ENCODE results near the gene SRD5A3.
"Not testable (repeated sequence)": the region's sequence is repeated elsewhere in the genome, so short reads cannot be mapped to it uniquely, and the experiment has no call there.

SRD5A3 gene

DNA sequence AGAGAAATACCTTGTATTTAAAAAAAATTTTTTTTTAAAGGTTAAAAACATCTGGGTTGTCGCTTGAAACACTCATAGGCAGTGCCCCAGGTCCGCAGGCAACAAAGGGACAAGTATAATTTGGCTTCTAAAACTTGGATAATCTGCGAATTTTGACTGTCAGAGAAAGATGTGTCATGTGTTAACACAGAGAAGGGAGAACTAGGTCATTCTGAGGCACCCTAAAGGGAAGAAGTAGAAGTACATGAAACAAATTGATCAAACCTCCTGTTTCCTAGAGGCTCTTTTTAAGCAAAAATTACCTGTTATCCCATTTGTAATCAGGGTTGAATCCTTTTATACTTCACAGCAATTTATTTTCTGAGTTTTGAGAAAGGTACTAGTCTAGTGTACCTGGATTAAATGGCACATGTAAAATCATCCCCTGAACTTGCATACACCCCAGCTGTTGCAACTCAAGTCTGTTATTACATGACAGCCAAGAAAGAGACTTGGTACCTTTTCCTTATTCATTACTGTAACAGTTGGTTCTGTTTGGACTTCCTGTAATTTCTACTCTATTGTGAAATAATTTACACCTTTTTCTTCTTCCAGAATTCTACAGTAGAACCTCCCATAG lies 1.7 kb downstream of the SRD5A3 start:
- no peak for DNase-seq

DNA sequence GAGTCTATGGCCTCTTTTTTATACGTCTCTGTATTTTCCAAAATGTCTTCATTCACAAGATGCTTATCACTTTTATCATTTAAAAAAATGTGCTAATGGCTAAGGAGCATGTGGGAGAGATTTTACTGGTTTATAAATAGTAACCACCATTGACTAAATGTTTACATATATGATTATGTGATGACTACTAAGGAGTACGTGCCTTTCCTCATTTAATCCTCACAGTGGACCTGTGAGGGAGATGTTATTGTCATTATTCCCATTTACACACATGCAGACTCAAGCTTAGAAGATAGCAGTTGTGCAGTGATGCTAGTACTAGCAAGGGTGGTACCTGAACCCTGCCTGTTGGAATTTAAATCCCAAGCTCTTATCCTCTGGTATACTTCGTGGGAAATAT lies 2.4 kb downstream of the SRD5A3 start:
- DNase-seq, result no peak

DNA sequence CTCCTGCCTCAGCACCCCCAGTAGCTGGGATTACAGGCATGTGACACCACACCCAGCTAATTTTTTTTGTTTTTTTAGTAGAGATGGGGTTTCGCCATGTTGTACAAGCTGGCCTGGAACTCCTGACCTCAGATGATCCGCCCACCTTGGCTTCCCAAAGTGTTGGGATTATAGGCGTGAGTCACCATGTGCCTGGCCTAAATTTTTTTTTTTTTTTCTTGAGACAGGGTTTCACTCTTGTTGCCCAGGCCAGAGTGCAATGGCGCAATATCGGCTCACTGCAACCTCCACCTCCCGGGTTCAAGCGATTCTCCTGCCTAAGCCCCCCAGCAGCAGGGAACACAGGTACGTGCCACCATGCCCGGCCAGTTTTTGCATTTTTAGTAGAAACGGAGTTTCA lies 4.8 kb downstream of the SRD5A3 start:
- DNase-seq, result not testable (repeated sequence)

DNA sequence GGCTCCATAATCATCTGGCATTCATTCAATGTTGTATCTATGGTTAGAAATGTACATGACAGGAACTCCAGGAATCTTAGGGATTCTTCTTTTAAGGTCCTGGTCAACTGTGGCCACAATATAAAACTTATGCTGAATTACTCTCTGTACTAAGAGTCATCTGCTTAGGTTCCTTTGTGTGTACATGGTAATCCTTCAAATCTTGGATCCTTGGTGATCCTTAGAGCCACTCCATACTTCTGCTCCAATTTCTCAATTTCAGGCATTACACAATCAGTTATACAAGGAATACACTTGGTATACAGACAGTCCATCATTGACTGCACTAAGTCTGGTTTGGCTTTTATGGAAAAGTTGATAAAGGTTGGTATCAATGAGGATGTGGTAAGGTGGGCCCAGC lies 5.8 kb downstream of the SRD5A3 start:
- no peak for DNase-seq

DNA sequence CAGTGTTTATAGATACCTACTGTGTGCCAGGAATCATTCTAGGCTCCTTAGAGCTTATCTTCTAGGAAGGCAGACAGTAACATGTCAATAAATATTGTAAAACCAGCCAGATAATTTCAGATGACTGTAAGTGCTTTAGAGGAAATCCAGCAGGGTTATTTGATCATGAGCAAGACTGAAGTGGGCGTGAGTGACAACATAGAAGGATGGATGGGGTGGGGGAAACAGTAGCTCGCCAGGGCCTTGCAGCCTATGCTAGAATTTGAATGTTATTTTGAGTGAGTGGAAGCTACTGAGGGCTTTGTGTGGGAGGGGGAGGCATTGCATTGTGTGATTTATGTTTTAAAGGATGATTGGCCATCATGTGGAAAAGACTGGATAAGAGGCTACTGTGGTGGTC lies 6.7 kb downstream of the SRD5A3 start:
- DNase-seq, result no peak

DNA sequence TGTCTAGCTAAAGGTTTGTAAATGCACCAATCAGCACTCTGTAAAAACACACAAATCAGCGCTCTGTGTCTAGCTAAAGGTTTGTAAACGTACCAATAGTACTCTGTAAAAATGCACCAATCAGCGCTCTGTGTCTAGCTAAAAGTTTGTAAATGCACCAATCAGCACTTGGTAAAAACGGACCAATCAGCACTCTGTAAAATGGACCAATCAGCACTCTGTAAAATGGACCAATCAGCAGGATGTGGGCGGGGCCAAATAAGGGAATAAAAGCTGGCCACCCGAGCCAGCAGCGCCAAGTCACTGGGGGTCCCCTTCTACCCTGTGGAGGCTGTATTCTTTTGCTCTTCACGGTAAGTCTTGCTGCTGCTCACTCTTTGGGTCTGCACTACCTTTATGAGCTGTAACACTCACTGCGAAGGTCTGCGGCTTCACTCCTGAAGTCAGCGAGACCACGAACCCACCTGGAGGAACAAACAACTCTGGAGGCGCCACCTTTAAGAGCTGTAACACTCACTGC lies 7.2 kb downstream of the SRD5A3 start:
- not testable (repeated sequence) for DNase-seq

DNA sequence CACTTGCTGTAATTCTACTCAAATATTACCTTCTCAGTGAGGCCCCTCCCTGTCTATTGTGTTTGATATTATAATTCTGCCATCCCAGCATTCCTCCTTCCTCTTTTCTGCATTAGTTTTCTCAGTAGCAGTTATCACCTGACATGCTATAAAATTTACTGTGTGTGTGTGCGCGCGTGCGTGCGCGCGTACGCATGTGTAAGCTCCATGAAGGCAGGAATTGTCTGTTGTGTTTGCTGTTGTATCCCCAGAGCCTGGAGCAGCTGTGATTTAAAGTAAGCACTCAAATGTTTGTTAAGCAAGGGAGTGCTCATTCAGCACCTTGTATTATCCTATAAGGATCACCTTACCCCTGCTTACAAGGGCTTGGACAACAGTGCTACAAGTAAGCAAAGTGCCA lies 8.6 kb downstream of the SRD5A3 start:
- no peak for DNase-seq

DNA sequence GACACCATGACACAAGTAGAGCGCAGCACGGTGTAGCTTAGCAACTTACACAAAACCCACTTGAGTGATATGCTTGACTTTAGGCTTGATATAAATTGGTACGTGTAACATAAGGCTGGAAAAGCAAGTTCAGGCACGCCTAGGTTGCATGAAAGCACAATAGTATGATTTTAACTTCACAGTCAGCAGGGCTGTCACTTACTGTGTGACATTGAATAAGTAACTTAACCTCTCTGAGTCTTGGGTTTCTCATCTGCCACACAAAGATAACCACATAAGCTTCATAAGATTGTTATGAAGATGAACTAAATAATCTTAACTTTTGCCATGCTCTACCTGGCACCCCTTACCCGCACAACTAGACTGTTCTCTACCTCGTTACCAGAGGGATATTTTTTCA lies 9.5 kb downstream of the SRD5A3 start:
- DNase-seq, result no peak

DNA sequence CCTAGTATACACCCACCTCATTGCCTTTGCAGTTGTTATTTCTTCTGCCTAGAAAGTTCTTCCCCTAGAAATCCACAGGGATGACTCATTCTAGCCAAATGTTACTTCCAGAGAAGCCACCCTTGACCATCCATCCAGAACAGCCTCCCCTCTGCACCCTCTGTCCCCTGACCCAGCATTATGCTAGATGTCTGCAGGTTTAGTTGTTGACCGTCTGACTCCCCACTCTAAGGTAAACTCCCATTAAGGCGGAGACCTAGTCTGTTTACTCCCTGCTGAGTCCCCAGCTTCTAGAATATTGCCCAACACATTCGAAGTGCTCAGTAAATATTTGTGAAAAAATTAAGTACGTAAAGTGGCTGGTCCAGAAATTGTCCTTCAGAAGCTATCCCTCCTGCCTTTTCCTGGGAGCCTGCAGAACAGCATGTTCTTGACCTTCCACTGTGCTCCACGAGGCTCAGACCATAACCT lies 11.0 kb downstream of the SRD5A3 start:
- no peak for DNase-seq

DNA sequence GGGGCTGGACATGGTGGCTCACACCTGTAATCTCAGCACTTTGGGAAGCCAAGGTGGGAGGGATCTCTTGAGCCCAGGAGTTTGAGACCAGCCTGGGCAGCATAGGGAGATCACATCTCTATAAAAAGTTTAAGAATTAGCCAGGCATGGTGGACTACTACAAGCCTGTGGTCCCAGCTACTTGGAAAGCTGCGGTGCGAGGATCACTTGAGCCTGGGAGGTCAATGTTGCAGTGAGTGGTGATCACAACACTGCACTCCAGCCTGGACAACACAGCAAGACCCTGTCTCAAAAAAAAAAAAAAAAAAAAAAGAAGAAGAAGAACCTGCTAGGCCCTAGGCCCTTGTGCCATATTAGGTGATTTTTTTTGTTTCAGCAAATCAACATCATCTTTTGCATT lies 12.2 kb downstream of the SRD5A3 start:
- no peak for DNase-seq

DNA sequence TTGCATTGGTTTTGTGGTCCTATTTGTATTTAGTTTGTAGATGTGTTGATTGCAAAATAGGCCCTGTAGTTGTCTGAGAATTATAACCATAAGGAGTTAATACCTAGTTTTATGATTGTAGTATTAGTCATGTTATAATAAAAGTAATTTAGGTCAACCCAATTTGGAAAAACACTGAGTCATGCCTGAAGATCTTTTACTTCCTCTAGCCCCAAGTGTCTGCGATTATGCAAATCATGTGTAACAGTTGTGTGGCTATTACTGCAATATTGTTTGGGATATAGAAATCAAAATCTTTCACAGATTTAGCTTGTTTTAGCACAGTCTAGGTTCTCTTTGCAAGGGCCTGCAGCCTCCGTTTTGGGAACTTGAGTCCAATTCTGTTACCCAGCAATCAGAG lies 12.6 kb downstream of the SRD5A3 start:
- no peak for DNase-seq

DNA sequence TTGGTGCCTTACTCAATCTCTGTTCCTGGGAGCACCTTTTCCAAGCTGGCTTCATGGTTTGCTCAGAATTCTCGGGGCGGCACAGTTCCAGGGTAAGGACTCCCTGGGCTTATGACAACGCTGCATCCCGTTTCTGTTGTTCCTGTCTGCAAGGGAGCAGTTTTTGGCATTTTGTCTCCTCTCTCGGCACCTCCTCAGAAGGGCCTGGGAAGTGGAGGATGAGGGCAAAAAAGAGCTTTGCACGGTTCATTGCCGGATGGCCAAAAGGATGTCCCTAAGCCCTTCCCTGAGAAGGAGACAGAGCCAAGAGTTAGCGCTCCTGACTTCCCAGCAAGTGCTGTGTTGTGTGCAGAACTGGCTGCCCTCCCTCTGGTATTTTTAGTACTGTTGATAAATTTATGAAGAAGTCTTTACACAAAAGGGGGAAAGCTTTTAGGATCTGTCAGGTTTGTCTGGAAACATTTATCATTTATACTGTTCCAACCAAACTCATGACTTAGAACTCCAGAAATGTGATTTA lies 13.4 kb downstream of the SRD5A3 start:
- no peak for DNase-seq

DNA sequence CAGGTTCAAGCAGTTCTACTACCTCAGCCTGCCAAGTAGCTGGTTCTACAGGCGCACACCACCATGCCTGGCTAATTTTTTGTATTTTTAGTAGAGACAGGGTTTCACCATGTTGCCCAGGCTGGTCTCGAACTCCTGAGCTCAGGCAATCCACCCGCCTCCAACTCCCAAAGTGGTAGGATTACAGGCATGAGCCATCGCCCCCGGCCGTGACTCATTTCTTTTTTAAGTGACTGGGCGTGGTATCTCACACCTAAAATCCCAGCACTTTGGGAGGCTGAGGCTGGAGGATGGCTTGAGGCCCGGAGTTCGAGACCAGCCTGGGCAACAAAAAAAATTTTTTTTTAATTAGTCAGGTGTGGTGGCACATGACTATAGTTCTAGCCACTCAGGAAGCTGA lies 16.9 kb downstream of the SRD5A3 start:
- DNase-seq, result not testable (repeated sequence)

DNA sequence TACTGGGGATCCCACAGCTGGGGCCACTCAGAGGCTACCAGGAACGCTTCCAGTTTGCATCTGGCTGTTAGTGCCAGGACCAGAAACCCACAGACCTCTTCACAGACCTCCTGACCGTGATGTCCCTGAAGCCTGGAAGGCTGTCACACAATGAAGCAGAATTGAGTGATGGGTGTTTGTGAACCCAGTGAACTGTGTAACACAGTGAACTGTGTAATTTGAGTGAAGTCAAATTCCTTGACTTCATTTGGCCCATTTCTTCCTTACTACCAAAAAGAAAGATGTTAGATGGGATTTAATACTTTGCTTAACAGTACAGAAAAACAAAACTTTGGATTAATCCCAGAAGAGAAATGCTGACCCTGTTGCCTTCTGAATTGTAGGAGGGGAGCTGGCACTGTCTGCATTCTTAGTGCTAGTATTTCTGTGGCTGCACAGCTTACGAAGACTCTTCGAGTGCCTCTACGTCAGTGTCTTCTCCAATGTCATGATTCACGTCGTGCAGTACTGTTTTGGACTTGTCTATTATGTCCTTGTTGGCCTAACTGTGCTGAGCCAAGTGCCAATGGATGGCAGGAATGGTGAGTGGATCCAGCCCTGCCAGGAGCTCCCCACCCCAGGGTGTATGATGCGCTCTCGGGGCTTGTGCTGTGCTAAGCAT lies 17.8 kb downstream of the SRD5A3 start:
- DNase-seq, result no peak

DNA sequence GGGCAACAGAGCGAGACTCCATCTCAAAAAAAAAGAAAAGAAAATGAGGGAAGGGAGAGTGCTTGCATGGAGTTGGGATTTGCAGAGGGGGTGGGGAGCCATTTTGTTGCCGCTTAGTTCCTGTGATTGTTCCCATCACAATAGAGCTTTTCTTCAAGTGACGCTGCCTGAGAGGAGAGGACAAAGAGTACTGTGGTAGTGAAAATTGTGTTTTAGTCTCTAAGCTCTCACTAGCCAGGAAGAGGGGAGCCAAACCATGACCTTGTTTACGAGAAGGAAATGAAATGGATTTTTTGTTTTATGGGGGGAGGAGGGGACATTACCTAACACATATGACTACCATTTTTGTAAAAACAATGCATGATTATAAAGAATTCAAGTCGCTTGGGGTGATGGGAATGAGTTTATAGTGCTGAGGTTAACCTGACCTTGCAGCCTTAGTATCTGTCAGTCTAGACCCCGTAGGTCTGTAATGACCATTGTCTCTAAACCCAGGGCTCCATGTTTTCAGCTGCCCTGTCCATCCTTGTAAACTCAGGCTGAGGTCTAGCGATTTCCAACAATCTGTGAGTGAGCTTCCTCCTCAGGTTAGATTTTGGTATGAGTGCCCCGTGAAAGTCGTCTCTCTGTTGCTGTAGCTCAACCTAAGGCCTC lies 18.8 kb downstream of the SRD5A3 start:
- DNase-seq, result no peak

DNA sequence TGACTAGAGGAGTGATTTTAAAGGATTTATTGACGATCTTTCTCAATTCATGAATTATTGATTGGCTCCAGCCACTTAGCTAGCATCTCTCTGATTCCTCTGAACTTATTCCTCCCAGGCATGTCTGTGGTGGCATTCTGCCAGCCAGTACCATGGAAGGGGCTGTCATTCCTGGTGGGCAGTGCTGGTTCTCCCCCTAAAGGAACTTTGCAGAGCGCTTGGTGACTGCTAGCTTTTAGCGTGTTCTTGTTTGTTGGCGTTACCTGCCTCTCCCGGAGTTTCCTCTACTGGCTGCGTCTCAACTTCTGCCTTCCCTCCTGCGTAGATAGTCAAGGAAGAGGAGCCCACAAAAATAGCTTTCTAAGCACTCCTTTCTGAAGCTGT lies 19.3 kb downstream of the SRD5A3 start:
- DNase-seq, result no peak

DNA sequence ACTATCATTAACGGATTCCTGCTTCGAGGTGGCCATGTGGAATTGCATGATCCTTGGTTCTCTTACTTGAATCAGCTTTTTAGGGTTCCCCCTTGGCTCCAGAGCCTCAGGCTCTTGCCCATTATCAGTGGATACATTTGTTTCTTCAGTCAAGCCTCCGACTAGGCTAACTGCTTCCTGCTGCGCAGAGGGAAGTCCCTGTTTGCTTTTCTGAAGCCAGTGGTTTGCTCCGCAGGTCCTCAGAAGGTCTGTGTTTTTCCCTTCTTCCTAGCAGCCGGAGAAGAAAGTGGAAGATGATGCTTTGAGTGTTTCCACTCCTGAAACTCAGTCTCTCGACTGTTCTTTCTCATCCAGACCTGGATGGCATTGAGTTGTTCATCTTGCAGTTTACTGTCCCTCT lies 20.6 kb downstream of the SRD5A3 start:
- no peak for DNase-seq

DNA sequence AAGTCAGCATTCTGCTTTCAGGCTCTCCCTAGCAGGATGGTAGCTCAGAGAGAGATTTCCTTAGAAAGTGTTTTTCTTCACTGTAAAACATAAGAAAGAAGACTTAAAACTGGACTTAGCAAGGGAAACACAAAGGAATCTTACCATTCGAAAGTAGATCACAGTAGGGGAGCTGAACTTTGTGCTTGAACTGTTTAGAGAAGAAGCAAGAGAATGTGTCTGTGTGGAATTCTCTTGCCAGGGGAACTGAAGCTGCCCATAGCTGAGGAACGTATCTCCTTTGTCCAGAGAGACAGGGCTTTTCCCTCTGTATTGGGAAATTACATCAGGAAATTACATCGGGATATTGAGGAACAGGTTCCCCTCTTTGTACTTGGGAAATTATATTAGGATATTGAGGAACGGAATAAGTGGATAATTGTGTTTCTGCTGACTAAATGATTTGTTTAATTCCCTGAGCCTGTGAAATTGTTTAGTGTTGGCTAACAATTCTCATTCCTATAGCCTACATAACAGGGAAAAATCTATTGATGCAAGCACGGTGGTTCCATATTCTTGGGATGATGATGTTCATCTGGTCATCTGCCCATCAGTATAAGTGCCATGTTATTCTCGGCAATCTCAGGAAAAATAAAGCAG lies 21.2 kb downstream of the SRD5A3 start:
- DNase-seq, result no peak

DNA sequence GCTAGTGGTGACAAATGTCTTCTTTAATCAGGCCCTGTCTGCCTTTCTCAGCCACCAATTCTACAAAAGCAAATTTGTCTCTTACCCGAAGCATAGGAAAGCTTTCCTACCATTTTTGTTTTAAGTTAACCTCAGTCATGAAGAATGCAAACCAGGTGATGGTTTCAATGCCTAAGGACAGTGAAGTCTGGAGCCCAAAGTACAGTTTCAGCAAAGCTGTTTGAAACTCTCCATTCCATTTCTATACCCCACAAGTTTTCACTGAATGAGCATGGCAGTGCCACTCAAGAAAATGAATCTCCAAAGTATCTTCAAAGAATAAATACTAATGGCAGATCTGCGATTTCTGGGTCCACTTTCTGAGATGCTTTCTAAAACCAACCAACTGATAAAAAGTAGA lies 23.9 kb downstream of the SRD5A3 start:
- no peak for DNase-seq

DNA sequence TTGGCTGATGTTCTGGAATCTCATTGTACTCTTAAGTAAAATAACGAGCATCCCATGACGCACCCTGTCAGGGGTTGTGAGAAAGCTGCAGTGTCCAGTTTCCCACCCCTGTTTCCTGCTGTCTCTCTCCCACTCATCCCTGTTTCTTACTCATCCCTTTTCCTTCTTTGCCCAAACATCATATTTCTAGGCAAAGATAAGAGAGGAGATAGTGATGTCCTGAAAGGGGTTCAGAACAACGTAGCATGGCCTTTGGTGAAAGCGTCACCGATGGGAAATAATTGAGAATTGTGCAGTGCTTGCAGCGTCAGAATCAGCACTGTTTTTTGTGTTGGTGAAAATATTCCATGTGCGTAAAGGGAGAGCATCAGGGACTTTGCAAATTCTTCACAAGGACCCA lies 26.2 kb downstream of the SRD5A3 start:
- no peak for DNase-seq

DNA sequence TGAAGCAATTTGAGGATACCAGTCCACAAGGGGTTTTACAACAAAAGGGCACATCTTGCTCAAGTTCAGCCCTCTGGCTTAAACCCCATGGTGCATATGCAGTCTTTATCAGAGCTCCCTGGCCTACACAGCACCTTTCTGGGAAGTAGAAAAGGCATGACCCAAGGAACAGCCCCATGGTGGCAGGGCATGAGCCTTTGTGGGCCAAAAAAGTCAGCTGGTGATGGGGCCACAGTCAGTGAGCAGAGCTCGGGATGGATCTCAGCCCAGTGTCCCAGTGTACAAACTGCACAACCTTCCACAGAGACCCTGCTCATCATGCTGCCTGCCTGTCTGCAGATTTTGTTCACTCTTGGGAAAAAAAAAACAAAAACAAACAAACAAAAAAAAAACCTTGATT lies 27.4 kb downstream of the SRD5A3 start:
- DNase-seq, result no peak

DNA sequence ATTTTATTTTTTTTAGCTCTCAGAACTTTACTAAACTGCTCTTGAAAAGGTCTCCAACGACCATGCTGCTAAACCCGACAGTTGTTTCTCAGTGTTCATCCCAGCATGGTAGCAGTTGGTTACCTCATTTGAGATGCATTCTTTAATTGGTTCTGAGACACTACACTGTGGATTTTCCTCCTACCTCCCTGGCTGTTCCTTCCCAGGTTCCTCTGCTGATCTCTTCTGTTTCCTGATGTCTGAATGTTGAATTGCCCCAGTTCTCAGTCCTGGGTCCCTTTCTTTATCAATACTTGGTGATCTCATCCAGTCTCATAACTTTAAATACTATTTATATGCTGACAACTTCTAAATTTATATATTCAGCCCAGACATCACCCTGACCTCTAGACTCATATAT lies 30.7 kb downstream of the SRD5A3 start:
- DNase-seq, result no peak

DNA sequence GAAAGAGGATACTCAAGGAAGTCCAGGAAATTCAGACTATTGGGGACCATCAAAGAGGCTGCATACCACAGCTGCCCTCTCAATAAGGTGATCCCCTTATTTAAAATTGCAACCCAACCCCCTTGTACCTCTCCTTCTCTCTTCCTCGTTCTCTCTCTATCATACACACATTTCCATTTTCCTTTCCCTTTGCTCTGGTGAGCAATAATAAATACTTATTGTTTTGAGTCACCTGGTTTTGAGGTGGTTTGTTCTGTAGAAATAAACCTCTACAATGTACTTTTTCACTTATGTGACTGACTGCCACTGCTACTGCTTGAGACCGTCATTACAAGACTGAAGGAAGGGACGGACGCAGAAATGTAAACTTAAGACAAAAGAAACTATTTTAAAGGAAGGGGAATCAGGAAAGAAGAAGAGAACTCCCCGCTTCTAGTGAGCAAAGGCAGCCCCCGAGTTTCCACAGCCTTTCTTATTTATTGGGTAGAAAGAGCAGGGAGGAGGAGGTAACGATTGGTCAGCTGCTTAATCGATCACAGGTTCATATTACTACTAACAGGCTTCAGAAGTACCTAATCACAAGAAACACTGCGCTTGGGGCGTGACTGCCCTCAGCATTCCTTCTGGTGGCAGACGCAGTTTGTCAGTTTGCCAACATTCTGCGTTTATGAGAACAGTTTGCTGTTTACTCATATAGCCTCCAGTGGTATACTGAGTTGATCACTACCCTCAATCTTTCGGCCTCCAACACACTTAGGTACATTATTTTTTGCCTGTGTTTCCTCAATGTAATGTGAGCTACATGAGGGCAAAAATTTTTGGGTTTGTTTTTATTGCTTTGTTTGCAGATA lies 32.8 kb downstream of the SRD5A3 start:
- no peak for DNase-seq

Measured in stimulated activated CD4-positive, alpha-beta T cell treated with anti-CD3 and anti-CD28 coated beads, Interleukin-2, amount 100 ng/mL, for 24 hours (primary cell).